NCI-H1694 treated with DMSO at 0.1 percent for 48 hours (cell line): ENCODE results near the gene PLCXD3.
"Not testable (repeated sequence)": the region's sequence is repeated elsewhere in the genome, so short reads cannot be mapped to it uniquely, and the experiment has no call there.

Experiments
- DNase-seq: peaks from one replicate; lab custom pipeline; 2025; lab: John Stamatoyannopoulos, UW

The PLCXD3 gene

GRCh38 chr5:41347569-41347968 is 162.8 kb downstream of the PLCXD3 start:
- no peak for DNase-seq

DNA sequence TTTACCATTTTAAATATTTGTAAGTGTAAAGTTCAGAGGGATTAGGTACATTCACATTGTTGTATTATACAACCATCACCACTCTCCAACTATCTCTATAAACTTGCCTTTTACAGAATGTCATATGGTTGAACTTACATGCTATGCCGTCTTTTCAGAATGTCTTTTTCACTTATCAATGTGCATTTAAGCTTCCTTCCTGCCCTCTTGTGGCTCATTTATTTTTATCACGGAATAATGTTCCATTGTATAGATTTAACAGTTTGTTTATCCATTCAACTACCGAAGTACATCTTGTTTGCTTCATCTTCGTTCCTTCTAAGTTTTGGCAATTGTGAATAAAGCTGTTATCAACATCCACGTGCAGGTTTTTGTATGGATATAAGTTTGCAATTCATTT is 163.8 kb downstream of the PLCXD3 start:
- no peak for DNase-seq

DNA sequence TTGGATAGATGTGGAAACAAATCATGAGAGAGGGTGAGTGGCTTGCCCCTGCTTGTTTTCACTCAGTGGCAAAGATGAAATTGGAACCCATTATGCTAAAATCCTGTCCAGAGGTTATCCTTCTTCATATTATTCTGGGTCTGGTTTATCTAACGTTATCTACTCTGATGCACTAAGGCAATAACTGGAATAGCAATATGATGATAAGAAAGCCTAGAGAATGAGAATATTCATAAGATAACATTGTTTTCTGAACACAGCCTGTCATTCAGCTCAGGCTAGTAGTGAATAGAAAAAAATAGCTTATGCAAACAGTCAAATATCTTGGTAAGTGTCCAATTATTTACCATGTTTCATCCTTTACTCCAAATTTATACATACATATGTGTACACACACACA is 165.1 kb downstream of the PLCXD3 start:
- no peak for DNase-seq

DNA sequence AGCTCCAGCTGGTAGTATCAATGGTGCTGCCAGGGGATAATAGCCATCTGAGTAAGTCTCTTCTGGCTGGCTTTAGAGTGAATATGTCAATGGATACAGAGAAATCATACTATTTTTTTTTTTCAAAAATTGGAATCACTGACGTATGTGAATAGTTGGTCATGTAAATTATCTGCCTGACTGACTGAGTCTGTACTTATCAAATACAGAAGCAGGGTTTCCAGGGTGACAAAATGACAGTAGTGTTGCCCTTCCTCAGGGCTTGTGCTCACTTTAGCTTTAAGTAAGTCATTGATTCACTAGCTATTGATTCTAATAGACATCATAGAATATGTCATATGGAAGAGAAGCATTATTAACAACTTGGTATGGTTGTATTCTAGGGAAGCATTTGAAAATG is 171.1 kb downstream of the PLCXD3 start:
- DNase-seq, result no peak

GRCh38 chr5:41338136-41338675 is 172.2 kb downstream of the PLCXD3 start:
- no peak for DNase-seq

- no peak for DNase-seq
Measured at GRCh38 chr5:41337724-41338123, 172.7 kb downstream of the PLCXD3 start.

DNA sequence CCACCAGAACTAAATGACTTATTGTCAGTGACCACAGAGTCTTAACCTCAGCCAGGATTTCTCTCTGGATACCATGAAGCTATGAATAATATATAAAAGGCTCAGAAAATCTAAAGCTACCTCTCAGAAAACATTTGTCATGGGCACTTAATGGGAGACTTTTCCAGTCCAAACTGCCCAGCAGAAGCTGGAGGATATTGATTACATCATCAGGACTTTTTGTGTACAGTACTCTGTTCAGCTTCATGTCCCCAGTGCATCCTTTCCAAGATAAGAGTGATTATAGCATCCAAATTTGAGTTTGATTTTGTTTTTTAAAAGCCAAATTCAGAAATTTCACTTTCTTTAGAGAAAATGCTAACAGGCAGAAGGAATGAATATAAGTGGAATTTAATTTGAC is 173.2 kb downstream of the PLCXD3 start:
- DNase-seq, result no peak

DNA sequence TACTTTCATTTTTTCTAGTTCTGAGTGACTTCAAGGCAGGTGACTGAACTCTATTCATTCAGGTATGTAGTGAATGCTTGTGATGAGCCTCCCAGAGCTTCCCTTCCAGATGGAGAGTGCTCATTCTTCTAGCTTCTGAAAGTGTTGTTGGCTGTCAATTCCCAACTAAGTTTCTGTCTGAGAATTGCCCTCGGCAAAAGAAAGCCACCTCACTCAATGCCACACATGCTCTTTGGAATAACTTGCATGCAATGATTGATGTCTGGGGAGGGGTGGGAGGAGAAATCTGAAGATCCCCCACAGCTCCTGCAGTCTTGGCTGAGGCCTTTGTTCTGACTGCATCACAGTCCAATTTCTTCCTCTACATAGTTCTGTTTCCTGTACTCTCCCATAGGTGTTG is 173.9 kb downstream of the PLCXD3 start:
- DNase-seq, result no peak

DNA sequence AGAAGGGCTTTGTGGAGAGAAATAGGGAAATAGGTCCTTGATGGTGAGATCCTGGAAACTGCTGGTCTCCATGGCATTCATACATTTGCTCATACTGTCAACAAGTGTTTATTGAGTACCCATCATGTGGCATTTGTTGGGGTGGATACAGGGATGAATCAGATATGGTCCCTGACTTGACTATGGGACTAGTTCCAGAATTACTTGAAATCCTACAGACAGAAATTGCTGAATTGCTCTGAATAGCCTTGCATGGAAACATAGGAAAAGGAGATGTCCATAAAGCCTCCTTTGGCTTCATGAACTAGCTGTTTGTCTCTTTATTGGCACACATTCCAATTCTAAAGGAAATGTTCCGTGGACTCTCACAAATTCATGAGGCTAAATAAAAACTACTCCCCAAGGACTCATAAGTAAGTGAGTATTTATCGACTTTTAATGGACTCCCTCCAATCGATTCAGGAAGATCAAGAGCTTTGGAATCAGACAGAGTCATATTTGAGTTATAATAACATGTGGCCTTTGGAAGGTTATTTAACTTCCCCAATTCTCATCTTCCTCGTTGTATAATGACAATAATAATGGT is 174.7 kb downstream of the PLCXD3 start:
- DNase-seq, result no peak

DNA sequence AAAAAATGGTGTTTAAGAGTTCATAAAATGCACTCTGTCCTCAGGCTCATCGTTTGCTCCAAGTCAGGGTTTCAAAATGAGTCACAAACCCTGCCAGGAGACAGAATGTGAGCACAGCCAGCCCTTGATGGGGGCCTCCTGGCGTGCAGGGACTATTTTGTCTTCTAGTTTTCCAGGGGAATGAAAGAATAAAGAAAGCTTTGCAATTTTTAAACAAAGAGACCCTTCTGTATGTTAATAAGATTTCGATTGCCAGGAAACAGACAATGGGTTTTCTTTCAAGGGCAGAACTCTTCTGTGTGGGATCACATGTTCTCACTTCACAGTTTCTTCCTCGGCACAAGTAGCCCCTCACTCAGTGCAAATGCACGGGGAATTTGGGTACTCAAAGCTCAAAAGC is 175.6 kb downstream of the PLCXD3 start:
- no peak for DNase-seq

DNA sequence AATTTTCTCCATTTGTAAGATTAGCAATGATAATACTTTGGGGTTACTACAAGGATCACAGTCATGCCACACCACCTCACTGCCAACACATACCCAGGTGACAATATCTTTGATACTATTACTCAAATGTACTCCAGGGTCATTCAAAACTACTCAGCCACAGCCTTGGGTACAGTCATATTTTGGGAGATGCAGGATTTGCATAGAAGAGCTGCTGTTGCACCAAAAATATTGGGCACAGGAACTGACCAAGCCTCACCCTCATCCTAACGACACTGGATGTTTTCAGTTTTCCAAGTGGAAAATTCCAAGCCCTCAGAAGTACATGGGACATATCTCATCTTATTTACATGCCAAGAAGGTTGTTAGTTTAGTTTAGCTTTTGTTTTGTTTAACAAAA is 176.2 kb downstream of the PLCXD3 start:
- no peak for DNase-seq

- DNase-seq, result no peak
Measured at GRCh38 chr5:41325074-41325473, 185.3 kb downstream of the PLCXD3 start.

DNA sequence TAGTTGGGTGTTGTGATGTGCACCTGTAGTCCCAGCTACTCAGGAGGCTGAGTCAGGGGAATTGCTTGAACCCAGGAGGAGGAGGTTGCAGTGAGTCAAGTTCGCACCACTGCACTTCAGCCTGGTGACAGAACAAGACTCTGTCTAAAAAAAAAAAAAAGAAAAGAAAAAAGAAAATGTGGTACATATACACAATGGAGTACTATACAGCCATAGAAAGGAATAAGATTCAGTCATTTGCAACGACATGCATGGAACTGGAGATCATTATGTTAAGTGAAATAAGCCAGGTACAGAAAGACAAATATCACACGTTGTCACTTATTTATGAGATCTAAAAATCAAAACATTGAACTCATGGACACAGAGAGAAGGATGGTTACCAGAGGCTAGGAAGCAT is 187.6 kb downstream of the PLCXD3 start:
- DNase-seq, result not testable (repeated sequence)

DNA sequence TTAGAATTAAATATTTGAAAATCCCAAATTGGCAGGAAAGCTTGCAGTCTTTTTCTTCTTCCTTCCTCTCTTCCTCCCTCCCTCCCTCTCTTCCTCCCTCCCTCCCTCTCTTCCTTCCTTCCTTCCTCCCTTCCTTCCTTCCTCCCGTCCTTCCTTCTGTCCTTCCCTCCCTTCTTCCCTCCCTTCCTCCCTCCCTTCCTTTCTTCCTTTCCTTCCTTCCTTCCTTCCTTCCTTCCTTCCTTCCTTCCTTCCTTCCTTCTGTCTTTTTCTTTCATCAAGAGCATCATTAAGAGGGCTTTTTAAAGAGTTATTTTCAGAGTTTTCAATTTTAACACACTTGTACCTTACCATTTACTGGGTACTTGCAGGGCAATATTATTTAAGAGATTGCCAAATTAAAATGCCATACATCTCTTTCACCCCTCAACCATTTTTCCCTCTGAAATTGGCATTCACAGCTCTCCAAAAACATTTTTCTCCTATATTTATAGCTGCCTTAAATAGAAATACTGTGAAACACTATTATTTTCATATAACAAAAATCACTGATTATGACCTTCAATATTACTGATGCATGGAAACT is 197.8 kb downstream of the PLCXD3 start:
- no peak for DNase-seq

GRCh38 chr5:41312066-41312465 is 198.3 kb downstream of the PLCXD3 start:
- DNase-seq, result no peak

DNA sequence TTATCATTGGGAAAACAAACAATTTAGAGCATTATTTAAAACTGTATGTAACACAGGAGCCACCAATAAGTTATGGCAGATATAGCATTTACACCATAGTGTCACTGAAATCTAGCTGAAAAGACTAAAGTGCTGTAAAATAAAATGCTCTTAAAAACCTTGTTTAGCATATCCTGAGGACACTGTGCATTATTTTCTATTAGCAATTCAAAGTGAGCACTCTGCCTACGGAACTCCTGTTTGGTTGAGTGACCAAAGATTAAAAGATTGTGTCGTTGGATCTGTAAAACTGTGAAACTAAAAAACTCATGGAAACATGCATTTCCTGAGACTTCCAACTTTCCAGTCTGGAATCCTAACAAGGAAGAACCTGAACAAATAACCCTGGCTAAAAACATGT is 201.1 kb downstream of the PLCXD3 start:
- no peak for DNase-seq

GRCh38 chr5:41306005-41306404 is 204.4 kb downstream of the PLCXD3 start:
- no peak for DNase-seq

- DNase-seq, result no peak
Measured at GRCh38 chr5:41305056-41305455, 205.3 kb downstream of the PLCXD3 start.

DNA sequence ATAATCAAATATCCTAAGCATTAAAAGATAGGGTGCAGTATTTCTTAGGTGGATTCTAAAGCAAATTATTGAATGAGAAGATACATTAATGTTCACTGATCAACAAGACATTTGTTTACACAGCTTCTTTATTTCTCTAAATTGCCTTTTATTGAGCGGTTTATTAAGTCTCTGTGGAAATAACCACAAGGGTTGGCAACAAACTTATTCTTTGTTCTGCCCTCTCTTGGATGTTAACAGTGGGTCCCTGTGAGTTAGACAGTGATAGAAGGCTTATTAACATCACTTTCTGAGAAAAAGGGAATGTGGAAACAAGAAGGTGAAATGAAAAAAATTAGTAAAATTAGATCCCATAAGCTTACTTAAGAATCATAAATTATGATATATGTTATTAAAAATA is 214.3 kb downstream of the PLCXD3 start:
- no peak for DNase-seq

GRCh38 chr5:41291323-41291722 is 219.1 kb downstream of the PLCXD3 start:
- no peak for DNase-seq

GRCh38 chr5:41290810-41291209 is 219.6 kb downstream of the PLCXD3 start:
- no peak for DNase-seq

DNA sequence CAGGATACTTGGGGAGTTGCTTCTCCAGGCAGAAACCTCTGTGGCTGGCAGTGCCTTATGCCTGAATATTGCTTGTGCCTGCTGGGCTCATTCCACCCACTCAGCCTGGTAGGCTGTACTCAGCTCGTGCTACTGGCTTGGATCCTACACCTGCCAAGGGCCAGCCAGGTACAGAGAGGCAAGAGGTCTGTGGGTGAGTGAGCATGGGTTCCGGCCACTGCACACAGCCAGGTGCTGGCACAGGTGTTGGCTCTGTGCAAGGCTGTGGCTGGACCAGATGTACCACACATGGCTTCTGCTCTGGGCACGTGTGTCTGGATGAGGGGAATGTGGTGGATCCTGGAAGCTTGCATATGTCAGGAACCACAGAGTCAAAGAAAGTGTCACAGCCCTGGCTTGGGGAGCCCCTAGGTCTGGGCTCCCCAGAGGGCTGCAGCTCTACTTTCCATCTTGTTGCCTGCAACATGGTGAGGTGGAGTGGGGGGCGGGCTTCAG is 220.4 kb downstream of the PLCXD3 start:
- DNase-seq, result no peak

DNA sequence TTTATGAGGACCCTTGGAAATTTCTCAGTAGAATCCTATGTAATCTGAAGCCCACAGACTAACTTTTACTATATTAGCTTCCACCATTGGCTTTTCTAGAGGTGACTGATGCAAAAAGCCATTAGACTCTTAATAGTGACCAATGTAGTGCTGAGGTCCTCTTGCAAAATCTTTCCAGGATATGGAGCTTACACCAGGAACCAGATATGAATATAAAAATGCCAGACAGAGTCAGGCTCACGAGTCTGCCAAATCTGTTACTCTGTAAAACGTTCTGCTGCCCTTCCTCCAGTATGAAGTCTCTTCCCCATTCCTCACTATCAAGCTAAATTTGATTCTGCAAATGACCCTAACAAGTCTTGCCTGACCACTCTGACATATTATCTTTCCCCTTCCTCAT is 223.7 kb downstream of the PLCXD3 start:
- no peak for DNase-seq

DNA sequence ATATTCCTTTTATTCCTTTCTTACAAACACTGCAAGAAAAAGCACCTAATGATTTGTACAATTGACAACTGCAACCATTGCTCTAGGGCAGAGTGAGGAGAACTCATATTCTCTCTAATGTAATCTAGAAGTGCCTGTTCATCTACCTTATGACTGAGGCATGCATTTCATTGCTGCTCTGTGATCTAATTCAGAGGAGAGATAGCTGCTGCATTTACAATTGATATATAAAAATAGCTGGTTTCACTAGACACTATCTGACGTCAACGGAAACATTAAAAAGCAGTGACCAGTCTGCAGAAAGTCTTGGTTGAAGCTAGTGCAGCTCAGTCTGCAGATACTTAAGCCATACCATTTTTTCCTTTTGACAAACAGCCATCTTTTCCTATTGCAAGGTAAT is 224.2 kb downstream of the PLCXD3 start:
- no peak for DNase-seq
